Astrocyte of the cerebellum (primary cell): Measurements from ENCODE around the gene ITM2C.

ENCODE experiments used
- DNase-seq: peaks from one replicate; pipeline ENCODE4 v3.0.0-alpha.2; 2011; ENCODE audit warnings: low read depth
- H3K4me3 ChIP-seq: 2 replicates; pipeline ENCODE4 v1.5.1; 2011; ENCODE audit warnings: mild to moderate bottlenecking, low read depth, low read length, moderate library complexity
- CTCF ChIP-seq: IDR thresholded peaks from 2 replicates; pipeline ENCODE4 v1.5.1; 2012; ENCODE audit warnings: low read length, low read depth, moderate library complexity, mild to moderate bottlenecking; ENCODE audit errors: missing control alignments
- in situ Hi-C: cut with HindIII; loops from 2 replicates; pipeline ENCODE4 v1.10.0; 2017; ENCODE audit warnings: low sequenced_read_pairs

Gene ITM2C

GRCh38 chr2:230875347-230876315, 10.9 kb downstream of the ITM2C start:
- no peak for DNase-seq
- H3K4me3 ChIP-seq: no peak overlapping the region
- in situ Hi-C loops: loop anchor here (5.0 kb wide), 1 partner anchor 42 kb away; no protein-coding TSS in a partner anchor
- TF ChIP-seq CTCF: no peak

GRCh38 chr2:230877116-230877758, 12.5 kb downstream of the ITM2C start:
- DNase-seq: no peak

GRCh38 chr2:230877759-230878598, 13.2 kb downstream of the ITM2C start:
- no peak for DNase-seq
- no peak for TF ChIP-seq CTCF
- in situ Hi-C loops: loop anchor here (5.0 kb wide), 1 partner anchor 39 kb away; no protein-coding TSS in a partner anchor
- no peak overlapping the region for H3K4me3 ChIP-seq

More at GRCh38 chr2:230877116-230877758, 12.5 kb downstream of the ITM2C start:
- TF ChIP-seq CTCF: no peak
- no peak overlapping the region for H3K4me3 ChIP-seq
- in situ Hi-C loops: loop anchor here (5.0 kb wide), 1 partner anchor 40 kb away; no protein-coding TSS in a partner anchor

GRCh38 chr2:230878599-230879188, 14.0 kb downstream of the ITM2C start:
- in situ Hi-C loops: loop anchor here (5.0 kb wide), 1 partner anchor 39 kb away; no protein-coding TSS in a partner anchor
- H3K4me3 ChIP-seq: no peak overlapping the region
- DNase-seq: no peak
- TF ChIP-seq CTCF: no peak

- TF ChIP-seq CTCF: no peak
- no peak overlapping the region for H3K4me3 ChIP-seq
- no peak for DNase-seq
- in situ Hi-C loops: loop anchor here (5.0 kb wide), 1 partner anchor 38 kb away; no protein-coding TSS in a partner anchor
Observed at GRCh38 chr2:230879271-230879882, 14.6 kb downstream of the ITM2C start.
